ACC112 (cell line): ENCODE results near the gene LYSMD3.

Experiments
- H2AFZ ChIP-seq: fragments of 200-600 bp; sonication (generic); one replicate; pipeline ENCODE4 v1.6.0; 2017; ENCODE audit warnings: antibody characterized with exemption, low read length; ENCODE audit not compliant: unreplicated experiment
- H3K27ac ChIP-seq: fragments of 200-600 bp; sonication (generic); 2 replicates; pipeline ENCODE4 v1.5.1; 2014; ENCODE audit warnings: low read depth, mild to moderate bottlenecking, antibody characterized with exemption, low read length, moderate library complexity
- H3K27me3 ChIP-seq: fragments of 200-600 bp; sonication (generic); 2 replicates; pipeline ENCODE4 v1.6.1; 2014; ENCODE audit warnings: mild to moderate bottlenecking, antibody characterized with exemption, low read length, moderate library complexity, mixed read lengths; ENCODE audit not compliant: insufficient read depth
- H3K36me3 ChIP-seq: fragments of 200-600 bp; sonication (generic); 2 replicates; pipeline ENCODE4 v1.6.1; 2016; ENCODE audit warnings: mild to moderate bottlenecking, antibody characterized with exemption, low read length, moderate library complexity, mixed read lengths; ENCODE audit not compliant: insufficient read depth
- H3K4me1 ChIP-seq: fragments of 200-600 bp; sonication (generic); one replicate; pipeline ENCODE4 v1.6.1; 2016; ENCODE audit warnings: low read length, mixed read lengths; ENCODE audit not compliant: insufficient read depth, unreplicated experiment, control insufficient read depth
- H3K4me3 ChIP-seq: fragments of 200-600 bp; sonication (generic); 2 replicates; pipeline ENCODE4 v1.5.1; 2014; ENCODE audit warnings: mild to moderate bottlenecking, low read depth, low read length
- H3K79me2 ChIP-seq: fragments of 200-600 bp; sonication (generic); one replicate; pipeline ENCODE4 v1.6.0; 2016; ENCODE audit warnings: low read length; ENCODE audit not compliant: control insufficient read depth, unreplicated experiment, insufficient read depth

Gene LYSMD3

DNA sequence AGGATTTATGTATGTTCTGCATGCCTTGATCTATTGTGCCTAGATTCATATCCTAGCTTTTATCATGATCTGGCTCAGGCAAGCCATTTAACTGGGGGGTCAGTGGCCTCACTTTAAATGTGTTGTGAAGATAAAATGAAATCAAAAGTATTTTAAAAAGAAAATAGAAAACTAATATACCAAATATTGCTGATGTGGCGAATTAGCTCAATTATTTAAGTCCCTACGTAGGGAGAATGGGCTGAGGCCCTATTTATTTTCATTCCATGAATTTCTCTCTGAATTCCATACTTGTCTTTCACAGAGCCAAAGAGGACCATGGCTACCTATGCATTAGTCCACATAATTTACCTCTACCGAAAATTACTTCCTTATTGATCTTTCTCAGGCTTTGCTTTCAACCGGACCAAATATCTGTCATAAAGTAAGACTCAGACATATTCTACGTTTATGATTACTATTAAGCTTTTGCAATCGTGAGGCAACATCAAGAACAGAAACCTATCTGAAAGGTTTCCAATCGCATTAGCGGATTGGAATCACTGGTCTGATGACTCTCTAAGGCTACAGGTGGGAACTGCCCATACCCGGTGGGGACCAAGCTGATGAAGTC, 56.5 kb downstream of the LYSMD3 start:
- Histone ChIP-seq H3K4me1 (peaks cover 11% of the 10 kb centered on the region), H3K79me2 (peaks cover 52% of the 10 kb centered on the region), H2AFZ (peak overlapping the region; percentile 86), H3K36me3 (0 out of 2 replicates have a peak, but pooled peaks cover 11% of the 10 kb centered on the region), H3K27me3 (no peaks in the 10 kb centered on the region), H3K4me3 (peak overlapping the region; percentile 95), H3K27ac (no peak overlapping the region)
